WTC11 (cell line): Measurements from ENCODE around the gene PXK. TPM values are rescaled to one million over a fixed set of nuclear protein-coding genes. Genes with fewer than 3 reads are reported as not detected.

Source experiments
- ATAC-seq: fragments of 200-7000 bp; cut with Tn5 transposase; 2 replicates; pipeline ENCODE4 v1.10.0; 2021; ENCODE audit warnings: mild to moderate bottlenecking, moderate library complexity
- CTCF ChIA-PET: fragments of 300-600 bp; sonication (Branson Sonifier 250); formaldehyde crosslinking; loops from one replicate; lab custom pipeline; 2021; ENCODE audit warnings: antibody characterized with exemption; lab: Charles Lee
- POLR2A ChIA-PET: fragments of 350-600 bp; sonication (Branson Sonifier 250); formaldehyde crosslinking; loops from one replicate; lab custom pipeline; 2021; ENCODE audit warnings: antibody characterized with exemption; lab: Charles Lee
- DNase-seq: peaks from one replicate; pipeline ENCODE4 v3.0.0; 2021; ENCODE audit warnings: low spot score
- H3K27ac Mint-ChIP-seq: 2 replicates; pipeline ENCODE4 v1.8.0; 2021; ENCODE audit warnings: mixed read lengths
- H3K27me3 Mint-ChIP-seq: 2 replicates; pipeline ENCODE4 v1.8.0; 2021; ENCODE audit warnings: low read depth, mild to moderate bottlenecking, moderate library complexity, mixed read lengths
- H3K36me3 Mint-ChIP-seq: 2 replicates; pipeline ENCODE4 v1.8.0; 2021; ENCODE audit warnings: mixed read lengths
- H3K4me1 Mint-ChIP-seq: 2 replicates; pipeline ENCODE4 v1.8.0; 2022; ENCODE audit warnings: mixed read lengths
- H3K4me3 Mint-ChIP-seq: 2 replicates; pipeline ENCODE4 v1.8.0; 2021; ENCODE audit warnings: mild to moderate bottlenecking, moderate library complexity, mixed read lengths
- H3K9me3 Mint-ChIP-seq: 2 replicates; pipeline ENCODE4 v1.8.0; 2021; ENCODE audit warnings: mixed read lengths
- ARID4B ChIP-seq: sonication (generic); formaldehyde crosslinking; IDR thresholded peaks from 2 replicates; pipeline ENCODE4 v1.8.0; 2023; ENCODE audit warnings: missing genetic modification reagents, mild to moderate bottlenecking, borderline replicate concordance
- ATF6 ChIP-seq: sonication (generic); formaldehyde crosslinking; IDR thresholded peaks from 2 replicates; pipeline ENCODE4 v1.8.1; 2023; ENCODE audit warnings: mild to moderate bottlenecking, missing genetic modification reagents
- CREM ChIP-seq: sonication (generic); formaldehyde crosslinking; IDR thresholded peaks from 2 replicates; pipeline ENCODE4 v1.8.1; 2022; ENCODE audit warnings: mild to moderate bottlenecking, missing genetic modification reagents, moderate library complexity
- E2F5 ChIP-seq: sonication (generic); formaldehyde crosslinking; IDR thresholded peaks from 2 replicates; pipeline ENCODE4 v1.8.1; 2022; ENCODE audit warnings: mild to moderate bottlenecking, moderate library complexity, missing genetic modification reagents
- FOXP1 ChIP-seq: sonication (generic); formaldehyde crosslinking; IDR thresholded peaks from 2 replicates; pipeline ENCODE4 v1.8.0; 2022; ENCODE audit warnings: missing genetic modification reagents, mild to moderate bottlenecking, moderate library complexity, borderline replicate concordance
- FOXP4 ChIP-seq: sonication (generic); formaldehyde crosslinking; IDR thresholded peaks from 2 replicates; pipeline ENCODE4 v1.8.0; 2022; ENCODE audit warnings: mild to moderate bottlenecking, missing genetic modification reagents
- HMGA2 ChIP-seq: fragments of 250-450 bp; sonication (Bioruptor Pico); IDR thresholded peaks from 2 replicates; pipeline ENCODE4 v1.4.0; 2021; ENCODE audit warnings: mild to moderate bottlenecking, moderate library complexity
- IRF2 ChIP-seq: sonication (generic); formaldehyde crosslinking; IDR thresholded peaks from 2 replicates; pipeline ENCODE4 v1.8.0; 2022; ENCODE audit warnings: low read depth, missing genetic modification reagents, borderline replicate concordance
- NR3C1 ChIP-seq: sonication (generic); formaldehyde crosslinking; conservative IDR thresholded peaks from 2 replicates; pipeline ENCODE4 v1.8.1; 2023; ENCODE audit warnings: low read depth, mild to moderate bottlenecking, missing genetic modification reagents
- PREB ChIP-seq: sonication (generic); formaldehyde crosslinking; IDR thresholded peaks from 2 replicates; pipeline ENCODE4 v1.8.1; 2022; ENCODE audit warnings: mild to moderate bottlenecking, missing genetic modification reagents, moderate library complexity, borderline replicate concordance
- SOX15 ChIP-seq: fragments of 250-450 bp; sonication (Bioruptor Pico); IDR thresholded peaks from 2 replicates; pipeline ENCODE4 v1.9.0; 2021; ENCODE audit warnings: mild to moderate bottlenecking
- STAT6 ChIP-seq: sonication (generic); formaldehyde crosslinking; conservative IDR thresholded peaks from 2 replicates; pipeline ENCODE4 v1.8.1; 2023; ENCODE audit warnings: mild to moderate bottlenecking, low read depth, missing genetic modification reagents, moderate library complexity
- ZNF121 ChIP-seq: sonication (generic); formaldehyde crosslinking; IDR thresholded peaks from 2 replicates; pipeline ENCODE4 v1.8.0; 2023; ENCODE audit warnings: missing genetic modification reagents
- ZNF219 ChIP-seq: sonication (generic); formaldehyde crosslinking; IDR thresholded peaks from 2 replicates; pipeline ENCODE4 v1.8.0; 2023; ENCODE audit warnings: missing genetic modification reagents, mild to moderate bottlenecking, borderline replicate concordance
- ZNF263 ChIP-seq: sonication (generic); formaldehyde crosslinking; IDR thresholded peaks from 2 replicates; pipeline ENCODE4 v1.8.1; 2022; ENCODE audit warnings: low read depth, mild to moderate bottlenecking, moderate library complexity, missing genetic modification reagents
- ZNF416 ChIP-seq: fragments of 250-450 bp; sonication (Bioruptor Pico); IDR thresholded peaks from 2 replicates; pipeline ENCODE4 v1.9.0; 2021; ENCODE audit warnings: mild to moderate bottlenecking, inconsistent platforms
- total RNA-seq: library from RNA; stranded (reverse); gene quantifications from 3 replicates; pipeline ENCODE4 v1.2.3, GENCODE V29; 2021

Gene PXK
- total RNA-seq, 1 experiment from 2014 or later, result 9.4 TPM

- Mint-ChIP-seq H3K4me3 (peak overlapping the region; percentile 72), H3K36me3 (no peaks in the 10 kb centered on the region), H3K4me1 (peaks cover 24% of the 10 kb centered on the region), H3K27me3 (peaks cover 34% of the 10 kb centered on the region), H3K27ac (no peak overlapping the region), H3K9me3 (no peaks in the 10 kb centered on the region)
- no peak for ATAC-seq
- no peak for DNase-seq
- TF ChIP-seq CREM (CRISPR knock-in tag), result no peak
- no peak for TF ChIP-seq PREB
- TF ChIP-seq SOX15 (CRISPR knock-in tag), result no peak
- ChIA-PET CTCF (interaction anchor here (0.9 to 3.0 kb wide), 4 partner anchors 20 to 160 kb away, joined by 4 to 22 read pairs (median 8); partner anchors contain the start of genes HTD2, KCTD6 and RPP14), POLR2A (no interaction called here)
Observed at GRCh38 chr3:58331593-58332152, 1.0 kb upstream of the PXK start.

GRCh38 chr3:58333206-58334012 lies 717 bp downstream of the PXK start:
- peak; percentile 74 for ATAC-seq
- TF ChIP-seq STAT6 (no peak), ARID4B (CRISPR knock-in tag) (no peak), ZNF263 (CRISPR knock-in tag) (0 out of 2 replicates have a peak, but pooled peaks have one; percentile 3), E2F5 (CRISPR knock-in tag) (no peak)
- peak; percentile 52 for DNase-seq
- CTCF ChIA-PET, result interaction anchor here (0.6 to 3.0 kb wide), 10 partner anchors 12 to 196 kb away, joined by 3 to 22 read pairs (median 3); partner anchors contain the start of genes HTD2 and RPP14
- POLR2A ChIA-PET, result interaction anchor here (0.6 kb wide), 1 partner anchor 255 kb away, joined by 3 read pairs; no protein-coding TSS in a partner anchor
- Mint-ChIP-seq H3K27ac (no peak overlapping the region), H3K4me3 (peak overlapping the region; percentile 90), H3K36me3 (no peaks in the 10 kb centered on the region), H3K27me3 (peaks cover 34% of the 10 kb centered on the region), H3K4me1 (peaks cover 24% of the 10 kb centered on the region), H3K9me3 (no peaks in the 10 kb centered on the region)

GRCh38 chr3:58334013-58334321 lies 1.3 kb downstream of the PXK start:
- Mint-ChIP-seq H3K4me3 (peak overlapping the region; percentile 90), H3K4me1 (peaks cover 24% of the 10 kb centered on the region), H3K27me3 (peaks cover 34% of the 10 kb centered on the region), H3K36me3 (no peaks in the 10 kb centered on the region), H3K27ac (no peak overlapping the region), H3K9me3 (no peaks in the 10 kb centered on the region)
- POLR2A ChIA-PET, result no interaction called here
- CTCF ChIA-PET, result interaction anchor here (0.6 to 3.0 kb wide), 5 partner anchors 16 to 166 kb away, joined by 3 to 22 read pairs (median 6); partner anchors contain the start of genes HTD2 and RPP14
- ATAC-seq (no peak), DNase-seq (no peak)
- TF ChIP-seq ZNF121 (CRISPR knock-in tag) (no peak), ATF6 (CRISPR knock-in tag) (no peak), NR3C1 (no peak), FOXP1 (CRISPR knock-in tag) (no peak), ZNF219 (CRISPR knock-in tag) (no peak), FOXP4 (CRISPR knock-in tag) (no peak), ZNF416 (CRISPR knock-in tag) (no peak), IRF2 (CRISPR knock-in tag) (no peak), CREM (CRISPR knock-in tag) (no peak), HMGA2 (CRISPR knock-in tag) (no peak)
